ENCODE results near the gene MPST.
"Not testable (repeated sequence)": the region's sequence is repeated elsewhere in the genome, so short reads cannot be mapped to it uniquely, and the experiment has no call there.

MPST gene

DNA sequence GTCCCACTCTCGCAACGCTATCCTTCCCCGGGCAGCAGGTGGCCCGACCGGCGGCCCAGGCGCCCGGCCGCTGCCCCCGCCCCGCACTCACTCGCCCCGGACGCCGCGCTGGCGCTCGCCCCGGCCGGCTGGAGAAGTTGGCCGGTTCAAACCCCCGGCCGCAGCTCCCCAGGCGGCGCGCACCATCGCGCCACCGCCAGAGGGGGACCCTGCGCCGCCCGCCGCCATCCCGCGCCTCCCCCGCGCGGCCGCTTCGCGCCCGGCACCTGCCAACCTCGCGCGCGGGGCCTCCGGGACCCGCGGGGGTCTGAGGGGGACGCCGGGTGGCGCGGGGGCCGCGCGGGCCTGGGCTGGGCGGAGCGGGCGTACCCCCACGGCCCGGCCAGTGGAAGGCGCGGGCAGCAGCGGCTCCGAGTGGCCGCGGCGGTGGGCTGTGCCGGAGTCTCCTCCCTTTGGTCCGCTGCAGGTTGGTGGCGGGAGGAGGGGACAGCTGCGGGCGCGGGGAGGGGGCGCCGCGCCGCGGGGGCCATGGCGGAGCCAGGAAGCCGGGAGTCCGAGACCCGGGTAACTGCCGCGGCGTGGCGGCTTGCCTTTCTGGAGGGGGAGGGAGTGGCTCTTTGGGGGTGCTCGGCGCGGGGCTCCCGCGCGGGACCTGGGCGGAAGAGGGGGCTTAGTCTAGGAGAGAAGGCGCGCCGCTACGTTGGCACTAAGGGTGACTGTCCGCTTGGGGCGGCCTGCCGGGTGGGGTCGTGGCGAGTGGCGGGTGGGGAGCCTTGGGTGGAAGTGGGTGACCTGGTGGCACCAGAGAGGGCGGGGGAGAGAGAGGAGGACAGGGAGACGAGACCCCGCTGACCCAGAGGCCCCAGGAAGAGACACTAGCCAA is at the start of gene MPST, which contains the start of gene TST:
Gene MPST (plus strand): TSS at position 434 of the 883 bp plus-strand sequence. CDS start 95 bp downstream, at position 529.
Gene TST (minus strand): TSS at position 139 of the 883 bp plus-strand sequence. CDS start 715 bp downstream, outside the sequence.
- FAIRE-seq (peak; percentile 70), DNase-seq (ENCODE audit: low spot score) (peak; percentile 95)

DNA sequence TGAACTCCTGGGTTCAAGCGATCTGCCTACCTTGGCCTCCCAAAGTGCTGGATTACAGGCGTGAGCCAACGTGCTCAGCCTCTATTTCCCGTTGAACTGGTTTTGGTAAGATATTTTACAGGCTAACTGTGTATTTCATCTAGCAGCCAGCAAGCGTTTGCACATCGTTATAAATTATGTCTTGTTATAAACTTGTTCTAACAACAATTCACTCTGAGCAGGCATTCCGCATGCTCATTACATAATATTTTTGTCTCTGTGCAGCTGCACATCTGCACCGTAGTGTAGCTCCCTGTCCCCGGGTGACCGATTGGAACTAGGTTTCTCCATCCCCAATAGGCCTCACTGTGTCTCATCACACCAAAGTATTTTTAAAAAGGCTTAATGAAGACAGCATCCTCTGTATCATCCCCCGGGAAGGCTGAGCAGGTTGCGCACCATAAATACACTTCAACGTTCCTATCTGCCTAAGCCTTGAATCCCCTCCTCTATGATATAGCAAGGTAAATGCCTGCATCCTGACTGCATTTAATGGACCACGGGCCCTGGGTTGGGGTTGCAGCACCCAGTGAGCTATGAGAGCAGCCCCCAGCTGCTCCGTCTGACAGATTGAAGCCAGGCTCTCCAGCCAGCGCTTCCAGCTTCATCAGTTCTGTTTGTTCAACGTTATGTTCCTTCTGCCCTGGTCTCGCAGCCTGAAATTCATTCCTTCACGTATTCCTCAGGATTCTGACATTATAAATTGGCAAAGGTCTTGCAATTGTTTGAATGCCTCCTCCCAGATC is 48.0 kb upstream of the MPST start:
- no peak for DNase-seq (ENCODE audit: low spot score)
- FAIRE-seq: no peak

DNA sequence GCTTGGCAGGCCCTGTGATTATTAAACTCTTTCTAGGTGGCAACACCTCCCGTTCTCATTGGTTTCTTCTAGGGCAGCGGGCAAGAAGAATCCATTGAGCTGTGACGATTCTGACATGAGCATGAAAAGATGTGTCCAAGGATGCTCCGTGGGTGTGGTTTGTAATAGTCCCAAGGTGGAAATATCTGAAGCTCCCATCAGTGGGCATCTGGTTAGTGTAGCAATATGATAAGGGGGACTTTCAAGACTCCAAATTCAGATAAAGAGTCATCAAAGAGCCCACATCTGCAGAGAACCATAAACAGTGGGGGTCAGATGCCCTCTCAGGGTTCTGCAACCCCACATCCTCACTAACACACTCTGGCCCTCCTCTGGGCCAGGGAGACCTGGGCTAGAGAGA is 42.9 kb upstream of the MPST start:
- DNase-seq (ENCODE audit: low spot score) (no peak), FAIRE-seq (no peak)

DNA sequence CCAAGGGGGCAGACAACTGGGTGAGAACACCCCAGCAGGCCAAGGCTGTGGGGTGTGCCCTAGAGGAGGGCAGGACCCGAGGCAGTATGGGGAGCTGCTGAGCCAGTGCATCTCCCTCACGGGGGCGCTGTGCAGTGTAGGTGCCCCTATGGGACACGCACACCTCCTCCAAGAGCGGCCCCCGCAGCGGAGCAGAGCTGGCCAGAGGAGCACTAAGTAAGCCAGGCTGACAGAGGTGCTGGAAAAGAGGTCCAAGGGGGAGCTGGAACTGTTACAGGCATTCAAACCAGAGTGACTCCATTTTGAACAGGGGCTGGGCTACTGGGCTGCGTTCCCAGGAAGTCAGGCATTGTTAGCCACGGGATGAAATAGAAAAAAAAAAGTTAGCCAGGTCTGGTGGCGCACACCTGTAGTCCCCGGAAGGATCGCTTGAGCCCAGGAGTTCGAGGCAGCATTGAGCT is 42.1 kb upstream of the MPST start:
- FAIRE-seq (peak; percentile 66), DNase-seq (ENCODE audit: low spot score) (peak; percentile 80)

DNA sequence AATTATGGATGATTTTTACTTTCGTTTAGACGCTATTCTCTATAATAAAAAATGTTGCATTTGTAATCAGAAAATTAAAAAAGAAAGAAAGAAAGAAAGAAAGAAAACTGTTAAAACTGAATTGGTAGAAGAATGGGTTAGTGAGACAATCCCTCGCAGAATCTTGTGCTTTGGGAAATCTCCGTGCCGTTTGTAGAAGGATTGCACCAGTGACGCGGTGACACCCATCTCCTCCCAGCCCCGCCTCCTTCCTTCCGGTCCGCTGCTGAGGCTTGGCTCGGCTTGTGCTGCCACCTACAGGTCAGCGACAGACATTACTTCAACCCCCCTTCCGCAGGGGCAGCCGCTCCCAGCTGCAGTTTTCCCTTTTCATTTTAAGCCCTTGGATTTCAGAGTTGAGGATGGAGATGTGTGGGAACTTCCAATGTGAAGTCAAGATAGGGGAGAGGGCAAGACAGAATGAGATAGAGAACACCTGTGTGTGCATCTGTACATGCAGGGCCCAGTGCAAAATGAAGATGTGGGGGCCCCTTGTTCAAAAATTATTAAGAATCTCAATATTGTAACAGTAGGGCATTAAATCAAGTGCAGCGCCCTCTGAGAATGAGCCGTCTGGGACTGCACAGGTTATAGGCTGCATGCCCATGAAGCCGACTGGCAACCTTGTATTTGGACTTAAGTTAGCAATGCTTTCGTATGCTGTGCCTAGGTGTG is 41.4 kb upstream of the MPST start:
- DNase-seq (ENCODE audit: low spot score) (peak; percentile 96), FAIRE-seq (peak; percentile 94)

DNA sequence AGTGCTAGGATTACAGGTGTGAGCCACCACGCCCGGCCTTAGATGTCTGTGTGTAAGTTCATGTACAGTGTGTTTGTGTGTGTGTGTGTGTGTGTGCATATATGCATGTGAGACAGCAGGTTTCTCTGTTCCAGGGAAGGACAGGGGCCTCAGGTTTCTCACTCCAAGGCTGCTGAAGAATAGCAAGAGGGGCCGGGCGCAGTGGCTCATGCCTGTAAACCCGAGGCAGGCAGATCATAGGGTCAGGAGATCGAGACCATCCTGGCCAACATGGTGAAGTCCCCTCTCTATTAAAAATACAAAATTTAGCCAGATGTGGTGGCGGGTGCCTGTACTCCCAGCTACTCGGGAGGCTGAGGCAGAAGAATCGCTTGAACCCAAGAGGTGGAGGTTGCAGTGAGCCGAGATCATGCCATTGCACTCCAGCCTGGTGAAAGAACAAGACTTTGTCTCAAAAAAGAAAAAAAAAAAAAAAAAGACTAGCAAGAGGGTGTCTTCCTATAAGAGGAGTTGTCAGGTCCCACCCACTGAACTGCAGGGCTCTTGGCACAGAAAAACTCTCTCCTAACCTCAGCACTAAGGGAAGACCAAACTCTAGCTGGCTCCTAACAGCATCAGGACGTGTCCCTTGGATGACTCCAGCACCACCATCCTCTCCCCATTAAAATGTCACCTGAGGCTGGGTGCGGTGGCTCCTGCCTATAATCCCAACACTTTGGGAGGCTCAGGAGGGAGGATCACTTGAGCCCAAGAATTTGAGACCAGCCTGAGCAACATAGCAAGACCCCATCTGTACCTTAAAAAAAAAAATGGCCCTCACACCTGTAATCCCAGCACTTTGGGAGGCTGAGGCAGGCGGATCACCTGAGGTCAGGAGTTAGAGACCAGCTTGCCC is 40.3 kb upstream of the MPST start:
- DNase-seq (ENCODE audit: low spot score): no peak
- no peak for FAIRE-seq

DNA sequence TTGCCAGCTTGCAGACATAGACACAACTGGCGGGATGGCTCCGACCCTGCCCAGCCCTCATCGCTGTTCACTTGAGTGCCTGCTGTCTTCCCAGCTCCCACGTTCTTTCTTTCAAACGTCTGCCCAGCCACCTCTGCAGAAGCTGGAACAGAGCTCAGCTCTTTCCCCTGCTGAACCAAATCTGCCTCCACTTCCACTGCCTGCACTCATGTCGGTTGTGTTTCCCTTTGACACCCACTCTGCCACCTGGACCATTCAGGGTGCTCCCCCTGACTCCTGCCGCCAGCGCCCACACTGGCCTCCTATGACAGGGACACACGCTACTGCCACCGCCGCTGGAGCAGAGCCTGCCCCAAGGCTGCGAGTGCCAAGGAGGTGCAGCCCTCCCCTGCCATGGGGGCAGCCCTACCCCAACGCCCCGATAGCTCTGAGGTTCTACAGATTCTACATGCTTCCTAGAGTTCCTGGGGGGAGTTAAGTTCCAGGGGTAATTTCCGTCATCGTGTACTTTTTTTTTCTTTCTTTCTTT is 38.2 kb upstream of the MPST start:
- DNase-seq (ENCODE audit: low spot score) (no peak), FAIRE-seq (no peak)

DNA sequence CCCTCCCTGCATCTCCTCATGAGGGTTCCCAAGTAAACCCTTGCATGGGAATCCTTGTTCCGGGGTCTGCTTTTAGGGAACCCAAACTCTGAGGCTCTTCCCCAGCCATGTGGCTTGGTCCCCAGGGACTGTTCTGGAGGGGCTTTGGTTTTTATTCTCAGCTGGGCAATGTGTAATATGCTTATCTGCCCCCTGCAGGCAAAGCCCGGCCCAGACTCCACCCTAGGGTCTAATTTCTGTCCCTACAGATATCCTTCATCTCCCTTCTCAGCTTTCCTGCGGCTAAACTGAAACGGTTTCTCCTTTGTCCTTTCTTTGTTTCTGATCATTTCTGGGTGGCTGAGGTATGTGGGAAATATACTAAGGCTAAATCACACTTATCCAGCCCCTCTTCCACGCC is 37.4 kb upstream of the MPST start:
- FAIRE-seq (no peak), DNase-seq (ENCODE audit: low spot score) (no peak)

DNA sequence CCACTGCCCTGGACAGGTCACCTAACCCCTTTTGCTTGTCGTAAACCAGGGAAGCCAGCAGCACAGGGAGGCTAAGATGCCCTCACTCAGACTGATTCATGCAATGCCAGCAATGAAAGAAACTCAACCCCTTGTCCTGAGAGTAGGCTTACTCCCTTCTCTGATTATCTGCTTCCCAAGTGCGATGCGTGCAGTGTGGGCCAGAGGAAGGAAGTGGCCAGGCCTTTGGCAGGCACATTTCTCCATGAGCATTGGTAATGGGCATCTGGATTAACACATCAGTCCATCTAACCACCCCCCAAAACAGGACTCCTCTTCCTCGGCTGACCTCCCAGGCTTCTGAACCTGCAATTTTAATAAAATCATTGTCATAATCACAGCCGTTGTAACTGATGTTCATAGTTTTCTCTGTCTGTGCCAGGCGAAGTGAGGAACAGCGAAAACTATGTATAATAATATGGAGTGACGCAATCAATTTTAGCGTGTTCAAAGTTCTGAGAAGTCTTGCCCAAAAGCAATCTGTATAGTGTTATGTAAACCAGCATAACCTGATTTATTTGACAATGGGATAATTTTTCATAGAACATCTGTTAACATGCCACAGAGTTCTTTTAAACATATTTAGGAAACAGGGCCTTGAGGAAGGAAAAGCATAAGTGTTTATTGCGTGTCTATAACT is 34.2 kb upstream of the MPST start:
- FAIRE-seq (peak; percentile 72), DNase-seq (ENCODE audit: low spot score) (no peak)

DNA sequence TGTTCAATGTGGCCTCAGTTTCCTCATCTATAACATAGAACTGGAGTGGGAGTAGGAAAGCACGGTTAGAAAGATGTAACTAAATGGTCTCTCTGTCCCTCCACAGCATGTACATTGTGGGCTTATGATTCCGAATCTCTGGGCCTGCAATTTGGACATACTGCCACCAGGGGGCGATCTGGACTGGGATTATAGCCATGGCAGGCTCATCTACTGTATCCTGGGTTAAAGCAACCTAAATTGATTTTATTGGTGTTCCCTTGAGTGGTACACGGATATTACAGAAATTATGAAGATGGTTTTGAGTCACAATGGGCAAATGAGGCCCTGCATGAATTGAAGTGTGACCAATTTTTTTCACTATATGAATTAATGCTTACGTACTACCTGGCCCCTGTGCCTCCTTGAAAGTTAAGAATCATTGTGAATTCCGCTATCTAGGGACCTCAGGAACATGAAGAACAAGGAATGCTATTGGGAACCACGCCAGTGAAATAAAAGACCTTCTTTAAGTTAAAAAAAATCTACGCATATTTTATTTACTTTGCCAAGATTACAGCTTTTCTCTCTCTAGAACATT is 33.2 kb upstream of the MPST start:
- no peak for DNase-seq (ENCODE audit: low spot score)
- FAIRE-seq: no peak

DNA sequence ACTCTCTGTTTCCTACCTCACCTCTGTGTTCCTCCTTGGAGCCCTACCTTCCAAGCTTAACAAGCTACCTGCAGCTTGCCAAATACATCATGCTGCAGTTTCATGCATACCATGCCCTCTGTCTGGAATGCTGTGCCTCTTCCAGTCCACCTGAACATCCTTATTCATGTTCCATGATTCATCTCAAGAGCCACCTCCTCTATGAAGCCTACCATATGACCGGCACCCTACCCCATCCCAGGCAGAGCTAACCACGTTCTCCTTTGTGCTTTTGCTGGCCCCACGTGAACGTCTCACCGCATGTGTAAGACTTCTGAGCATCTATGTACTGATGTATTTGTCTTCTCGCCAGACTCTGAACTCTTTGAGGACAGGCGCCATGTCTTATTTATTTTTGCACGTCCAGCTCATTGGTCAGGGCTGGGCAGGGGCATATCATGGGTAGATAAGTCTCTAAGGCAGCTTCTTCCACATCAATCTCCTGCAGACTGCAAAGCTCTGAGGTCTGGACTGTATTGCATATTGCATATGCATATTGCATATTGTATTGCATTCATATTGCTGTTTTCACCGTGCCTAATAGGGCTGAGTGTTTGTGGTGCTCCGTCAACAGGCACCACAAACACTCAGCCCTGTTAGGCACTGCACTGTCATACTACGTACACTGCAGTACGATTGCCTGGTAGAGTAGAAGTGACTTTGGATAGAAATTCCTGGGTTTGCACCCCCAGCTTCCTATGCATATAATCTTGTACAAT is 31.3 kb upstream of the MPST start:
- no peak for DNase-seq (ENCODE audit: low spot score)
- FAIRE-seq: peak; percentile 74

DNA sequence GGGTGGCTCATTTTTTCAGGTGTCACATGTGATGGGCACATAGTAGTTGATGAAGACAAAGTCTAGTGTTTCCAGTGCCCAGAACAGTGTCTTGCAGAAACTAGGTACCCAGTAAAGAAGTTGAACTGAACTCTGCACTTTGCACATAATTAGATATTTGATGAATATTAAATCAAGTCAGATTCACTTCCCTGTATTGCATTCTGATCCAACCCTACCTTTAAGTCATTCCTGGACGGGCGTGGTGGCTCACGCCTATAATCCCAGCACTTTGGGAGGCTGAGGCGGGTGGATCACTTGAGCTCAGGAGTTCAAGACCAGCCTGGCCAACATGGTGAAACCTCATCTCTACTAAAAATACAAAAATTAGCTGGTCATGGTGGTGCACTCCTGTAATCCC is 30.5 kb upstream of the MPST start:
- not testable (repeated sequence) for DNase-seq (ENCODE audit: low spot score); FAIRE-seq

DNA sequence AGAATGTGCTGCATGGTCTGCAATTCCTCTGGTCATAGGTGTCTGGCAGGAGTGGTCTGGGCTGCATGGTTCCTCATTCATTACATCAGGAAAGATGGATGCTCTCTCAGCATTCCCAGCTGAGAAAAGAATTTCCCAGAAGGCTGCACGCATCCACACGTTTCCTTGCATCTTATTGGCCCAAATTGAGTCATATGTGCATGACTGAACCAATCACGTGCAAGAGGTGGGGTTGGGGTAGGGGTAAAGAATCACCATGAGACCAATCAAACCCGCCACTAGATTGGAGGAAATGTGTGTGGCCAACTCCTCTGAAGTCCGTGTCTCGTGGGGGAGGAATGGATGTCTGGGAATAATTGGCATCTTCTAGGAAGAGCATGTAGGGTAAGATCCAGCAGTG is 29.1 kb upstream of the MPST start:
- DNase-seq (ENCODE audit: low spot score) (no peak), FAIRE-seq (no peak)

DNA sequence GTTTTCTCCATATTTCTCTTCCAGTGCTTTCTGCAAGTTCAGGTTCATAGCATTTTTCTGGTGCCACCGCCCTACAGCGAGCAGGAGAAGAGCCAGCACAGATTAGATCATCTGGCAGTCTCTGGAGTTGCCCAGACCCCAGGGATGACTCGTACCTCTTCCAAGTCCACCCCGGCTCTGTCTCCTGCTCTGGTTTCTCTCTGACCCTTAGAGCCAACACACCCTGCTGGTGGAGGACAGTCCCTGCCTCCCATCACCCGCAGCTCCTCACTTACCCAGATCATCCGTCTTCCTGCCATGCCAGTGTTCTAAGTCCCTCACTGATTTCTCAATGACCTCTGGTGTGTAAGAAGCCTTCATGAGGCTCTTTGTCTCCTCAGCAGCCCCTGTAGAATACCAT is 28.3 kb upstream of the MPST start:
- no peak for DNase-seq (ENCODE audit: low spot score)
- no peak for FAIRE-seq

DNA sequence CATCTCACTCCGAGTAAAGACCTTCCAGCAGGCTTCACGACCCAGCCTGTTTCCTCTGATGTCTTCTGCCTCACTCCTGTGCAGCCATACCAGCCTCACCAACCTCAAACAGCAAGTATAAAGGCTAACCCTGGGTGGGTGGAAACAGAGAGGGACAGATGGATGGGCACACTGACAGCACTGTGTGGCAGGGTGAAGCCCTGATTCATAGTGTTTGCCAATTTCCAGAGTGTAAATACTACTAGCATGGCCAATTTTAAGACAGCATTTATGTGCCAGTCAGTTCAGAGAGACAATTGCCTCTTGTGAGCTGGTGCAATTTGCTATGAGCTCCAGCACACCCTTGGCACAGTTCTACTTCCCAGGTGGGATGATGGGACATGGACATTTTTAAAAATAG is 21.8 kb upstream of the MPST start:
- no peak for DNase-seq (ENCODE audit: low spot score)
- FAIRE-seq: peak; percentile 66

DNA sequence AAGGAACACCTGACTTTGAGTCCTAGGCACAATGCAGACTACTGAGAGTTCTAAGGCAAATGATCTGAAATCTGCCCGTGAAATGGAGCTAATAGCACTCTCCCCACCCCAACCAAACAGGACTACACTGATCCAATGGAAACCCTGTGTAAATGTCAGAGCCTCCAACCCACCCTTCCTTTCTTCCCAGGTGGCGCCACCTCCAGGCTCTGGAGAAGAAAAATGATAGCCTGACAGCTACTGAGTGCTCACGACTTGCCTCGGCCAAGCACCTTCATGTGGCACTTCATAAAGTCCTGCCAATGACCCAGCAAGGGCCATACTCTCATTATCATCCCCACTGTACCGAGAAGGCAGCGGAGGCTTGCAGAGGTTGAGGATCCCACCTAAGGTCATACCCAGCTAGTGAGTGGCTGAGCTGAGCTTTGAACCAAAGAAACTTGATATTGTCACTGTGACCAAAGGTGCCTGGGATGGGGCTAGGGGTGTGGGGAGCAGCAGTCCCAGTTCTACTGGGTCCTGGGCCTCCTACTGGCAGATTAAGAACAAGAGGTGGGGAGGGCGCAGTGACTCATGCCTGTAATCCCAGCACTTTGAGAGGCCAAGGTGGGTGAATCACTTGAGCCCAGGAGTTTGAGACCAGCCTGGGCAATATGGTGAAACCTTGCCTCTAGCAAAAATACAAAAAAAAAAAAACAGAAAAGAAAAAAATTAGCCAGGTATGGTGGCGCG is 20.8 kb upstream of the MPST start:
- no peak for FAIRE-seq
- DNase-seq (ENCODE audit: low spot score): peak; percentile 61

DNA sequence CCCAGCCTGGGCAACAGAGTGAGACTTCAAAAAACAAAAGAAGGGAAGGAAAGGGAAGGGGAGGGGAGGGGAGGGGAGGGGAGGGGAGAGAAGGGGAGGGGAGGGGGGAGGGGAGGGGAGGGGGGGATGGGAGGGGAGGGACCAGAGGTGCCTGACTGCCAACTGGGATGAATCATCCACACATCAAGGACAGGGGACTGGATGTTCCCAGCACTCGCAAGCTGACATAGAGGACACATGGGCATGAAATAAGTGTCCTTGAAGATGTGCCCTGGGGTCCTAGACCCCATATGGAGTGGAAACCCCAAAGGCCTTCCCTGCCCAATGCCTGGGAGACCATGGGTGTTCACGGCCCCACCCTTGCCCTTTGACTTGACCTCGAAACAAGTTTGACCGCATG is 20.1 kb upstream of the MPST start:
- DNase-seq (ENCODE audit: low spot score): peak; percentile 82

More for the DNA sequence above, 20.1 kb upstream of the MPST start:
- FAIRE-seq: no peak

Measured in urothelium cell line (cell line).